Measurements from ENCODE around the gene MAPK7.

DNA sequence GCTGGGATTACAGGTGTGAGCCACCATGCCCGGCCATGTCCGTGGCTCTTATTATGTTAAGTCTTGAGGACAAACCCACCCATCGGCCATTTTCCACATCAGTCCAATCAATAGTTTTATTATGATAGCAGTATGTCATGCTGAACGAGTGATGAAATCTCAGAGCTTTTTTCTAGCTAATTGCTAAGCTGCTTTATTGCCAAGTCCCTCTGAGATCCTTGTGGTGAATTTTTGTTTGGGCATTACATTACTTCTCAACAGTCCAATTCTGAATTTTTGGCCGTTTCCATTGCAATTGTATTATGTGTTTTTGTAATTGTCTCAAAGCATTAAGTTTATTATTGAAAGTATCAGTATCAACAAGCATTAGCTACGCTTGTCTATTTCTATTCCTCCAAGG lies 43.6 kb downstream of the MAPK7 start:
- TF ChIP-seq, protein P1, sequence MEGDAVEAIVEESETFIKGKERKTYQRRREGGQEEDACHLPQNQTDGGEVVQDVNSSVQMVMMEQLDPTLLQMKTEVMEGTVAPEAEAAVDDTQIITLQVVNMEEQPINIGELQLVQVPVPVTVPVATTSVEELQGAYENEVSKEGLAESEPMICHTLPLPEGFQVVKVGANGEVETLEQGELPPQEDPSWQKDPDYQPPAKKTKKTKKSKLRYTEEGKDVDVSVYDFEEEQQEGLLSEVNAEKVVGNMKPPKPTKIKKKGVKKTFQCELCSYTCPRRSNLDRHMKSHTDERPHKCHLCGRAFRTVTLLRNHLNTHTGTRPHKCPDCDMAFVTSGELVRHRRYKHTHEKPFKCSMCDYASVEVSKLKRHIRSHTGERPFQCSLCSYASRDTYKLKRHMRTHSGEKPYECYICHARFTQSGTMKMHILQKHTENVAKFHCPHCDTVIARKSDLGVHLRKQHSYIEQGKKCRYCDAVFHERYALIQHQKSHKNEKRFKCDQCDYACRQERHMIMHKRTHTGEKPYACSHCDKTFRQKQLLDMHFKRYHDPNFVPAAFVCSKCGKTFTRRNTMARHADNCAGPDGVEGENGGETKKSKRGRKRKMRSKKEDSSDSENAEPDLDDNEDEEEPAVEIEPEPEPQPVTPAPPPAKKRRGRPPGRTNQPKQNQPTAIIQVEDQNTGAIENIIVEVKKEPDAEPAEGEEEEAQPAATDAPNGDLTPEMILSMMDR (tag by site-specific recombination; IDR thresholded peaks at IDR 0.05): no peak
- no peak for TF ChIP-seq ZSCAN30 (tag by site-specific recombination; IDR thresholded peaks at IDR 0.05)
- TF ChIP-seq ZBTB20 (tag by site-specific recombination; IDR thresholded peaks at IDR 0.05): no peak
- TF ChIP-seq GLI4 (tag by site-specific recombination; IDR thresholded peaks at IDR 0.05): no peak
- no peak for TF ChIP-seq KLF8 (tag by site-specific recombination; IDR thresholded peaks at IDR 0.05)
- TF ChIP-seq, protein P2, sequence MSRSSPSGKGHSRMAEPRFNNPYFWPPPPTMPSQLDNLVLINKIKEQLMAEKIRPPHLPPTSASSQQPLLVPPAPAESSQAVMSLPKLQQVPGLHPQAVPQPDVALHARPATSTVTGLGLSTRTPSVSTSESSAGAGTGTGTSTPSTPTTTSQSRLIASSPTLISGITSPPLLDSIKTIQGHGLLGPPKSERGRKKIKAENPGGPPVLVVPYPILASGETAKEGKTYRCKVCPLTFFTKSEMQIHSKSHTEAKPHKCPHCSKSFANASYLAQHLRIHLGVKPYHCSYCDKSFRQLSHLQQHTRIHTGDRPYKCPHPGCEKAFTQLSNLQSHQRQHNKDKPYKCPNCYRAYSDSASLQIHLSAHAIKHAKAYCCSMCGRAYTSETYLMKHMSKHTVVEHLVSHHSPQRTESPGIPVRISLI (tag by site-specific recombination; IDR thresholded peaks at IDR 0.05): no peak
- TF ChIP-seq, protein P3, sequence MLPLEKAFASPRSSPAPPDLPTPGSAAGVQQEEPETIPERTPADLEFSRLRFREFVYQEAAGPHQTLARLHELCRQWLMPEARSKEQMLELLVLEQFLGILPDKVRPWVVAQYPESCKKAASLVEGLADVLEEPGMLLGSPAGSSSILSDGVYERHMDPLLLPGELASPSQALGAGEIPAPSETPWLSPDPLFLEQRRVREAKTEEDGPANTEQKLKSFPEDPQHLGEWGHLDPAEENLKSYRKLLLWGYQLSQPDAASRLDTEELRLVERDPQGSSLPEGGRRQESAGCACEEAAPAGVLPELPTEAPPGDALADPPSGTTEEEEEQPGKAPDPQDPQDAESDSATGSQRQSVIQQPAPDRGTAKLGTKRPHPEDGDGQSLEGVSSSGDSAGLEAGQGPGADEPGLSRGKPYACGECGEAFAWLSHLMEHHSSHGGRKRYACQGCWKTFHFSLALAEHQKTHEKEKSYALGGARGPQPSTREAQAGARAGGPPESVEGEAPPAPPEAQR (tag by site-specific recombination; IDR thresholded peaks at IDR 0.05): no peak
- TF ChIP-seq, protein P4, sequence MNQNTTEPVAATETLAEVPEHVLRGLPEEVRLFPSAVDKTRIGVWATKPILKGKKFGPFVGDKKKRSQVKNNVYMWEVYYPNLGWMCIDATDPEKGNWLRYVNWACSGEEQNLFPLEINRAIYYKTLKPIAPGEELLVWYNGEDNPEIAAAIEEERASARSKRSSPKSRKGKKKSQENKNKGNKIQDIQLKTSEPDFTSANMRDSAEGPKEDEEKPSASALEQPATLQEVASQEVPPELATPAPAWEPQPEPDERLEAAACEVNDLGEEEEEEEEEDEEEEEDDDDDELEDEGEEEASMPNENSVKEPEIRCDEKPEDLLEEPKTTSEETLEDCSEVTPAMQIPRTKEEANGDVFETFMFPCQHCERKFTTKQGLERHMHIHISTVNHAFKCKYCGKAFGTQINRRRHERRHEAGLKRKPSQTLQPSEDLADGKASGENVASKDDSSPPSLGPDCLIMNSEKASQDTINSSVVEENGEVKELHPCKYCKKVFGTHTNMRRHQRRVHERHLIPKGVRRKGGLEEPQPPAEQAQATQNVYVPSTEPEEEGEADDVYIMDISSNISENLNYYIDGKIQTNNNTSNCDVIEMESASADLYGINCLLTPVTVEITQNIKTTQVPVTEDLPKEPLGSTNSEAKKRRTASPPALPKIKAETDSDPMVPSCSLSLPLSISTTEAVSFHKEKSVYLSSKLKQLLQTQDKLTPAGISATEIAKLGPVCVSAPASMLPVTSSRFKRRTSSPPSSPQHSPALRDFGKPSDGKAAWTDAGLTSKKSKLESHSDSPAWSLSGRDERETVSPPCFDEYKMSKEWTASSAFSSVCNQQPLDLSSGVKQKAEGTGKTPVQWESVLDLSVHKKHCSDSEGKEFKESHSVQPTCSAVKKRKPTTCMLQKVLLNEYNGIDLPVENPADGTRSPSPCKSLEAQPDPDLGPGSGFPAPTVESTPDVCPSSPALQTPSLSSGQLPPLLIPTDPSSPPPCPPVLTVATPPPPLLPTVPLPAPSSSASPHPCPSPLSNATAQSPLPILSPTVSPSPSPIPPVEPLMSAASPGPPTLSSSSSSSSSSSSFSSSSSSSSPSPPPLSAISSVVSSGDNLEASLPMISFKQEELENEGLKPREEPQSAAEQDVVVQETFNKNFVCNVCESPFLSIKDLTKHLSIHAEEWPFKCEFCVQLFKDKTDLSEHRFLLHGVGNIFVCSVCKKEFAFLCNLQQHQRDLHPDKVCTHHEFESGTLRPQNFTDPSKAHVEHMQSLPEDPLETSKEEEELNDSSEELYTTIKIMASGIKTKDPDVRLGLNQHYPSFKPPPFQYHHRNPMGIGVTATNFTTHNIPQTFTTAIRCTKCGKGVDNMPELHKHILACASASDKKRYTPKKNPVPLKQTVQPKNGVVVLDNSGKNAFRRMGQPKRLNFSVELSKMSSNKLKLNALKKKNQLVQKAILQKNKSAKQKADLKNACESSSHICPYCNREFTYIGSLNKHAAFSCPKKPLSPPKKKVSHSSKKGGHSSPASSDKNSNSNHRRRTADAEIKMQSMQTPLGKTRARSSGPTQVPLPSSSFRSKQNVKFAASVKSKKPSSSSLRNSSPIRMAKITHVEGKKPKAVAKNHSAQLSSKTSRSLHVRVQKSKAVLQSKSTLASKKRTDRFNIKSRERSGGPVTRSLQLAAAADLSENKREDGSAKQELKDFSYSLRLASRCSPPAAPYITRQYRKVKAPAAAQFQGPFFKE (tag by site-specific recombination; IDR thresholded peaks at IDR 0.05; ENCODE audit: borderline replicate concordance): no peak
